ENCODE results near the gene TXNDC5.

TXNDC5 gene

DNA sequence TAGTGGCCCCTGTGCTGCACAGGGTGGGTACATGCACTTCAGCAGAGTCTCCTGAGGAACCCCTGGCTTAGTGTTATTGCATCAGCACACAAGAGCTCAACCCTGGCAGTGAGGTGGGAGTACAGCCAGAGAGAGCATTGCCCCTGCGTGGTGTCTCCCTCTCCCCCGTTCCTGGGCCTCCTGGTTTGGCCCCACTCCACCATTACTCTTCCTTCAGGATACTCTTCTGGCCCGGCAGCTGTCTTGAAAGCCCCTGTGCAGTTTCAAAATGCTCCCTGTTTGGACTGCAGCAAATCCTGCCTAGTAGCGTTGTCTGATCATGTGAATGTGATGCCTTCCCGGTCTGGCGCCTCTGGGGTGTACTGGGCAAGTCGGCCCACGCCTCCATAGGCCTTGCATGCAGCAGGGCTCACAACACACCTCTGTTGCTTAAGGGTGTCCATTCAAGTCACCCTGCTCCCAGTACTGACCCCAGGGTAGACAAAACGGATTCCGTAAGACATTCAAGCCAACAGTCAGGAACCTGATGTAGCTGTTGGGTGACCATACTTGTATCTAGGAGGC is 32.1 kb downstream of the TXNDC5 start:
- DNase-seq (ENCODE audit: insufficient read length, low spot score) (no peak), FAIRE-seq (no peak)

DNA sequence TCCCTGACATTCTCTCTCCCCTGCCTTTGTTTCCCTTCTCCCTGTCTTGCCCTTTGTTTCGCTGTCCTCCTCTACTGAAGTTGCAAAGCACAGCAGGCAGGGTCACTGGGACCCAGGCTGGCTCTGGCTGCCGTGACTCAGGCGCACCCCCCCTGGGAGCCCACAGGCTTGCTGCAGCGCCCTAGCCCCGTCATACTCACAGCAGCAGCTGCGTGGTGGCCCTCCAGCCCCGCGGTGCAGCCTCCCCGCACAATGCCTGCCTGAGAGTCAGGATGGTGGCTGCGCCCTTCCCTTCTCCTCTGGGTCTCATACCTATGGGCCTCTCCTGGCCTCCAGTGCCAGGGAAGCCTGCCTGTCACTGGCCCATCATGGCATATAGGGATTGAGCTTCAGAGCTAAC is 41.7 kb downstream of the TXNDC5 start:
- DNase-seq (ENCODE audit: insufficient read length, low spot score) (no peak), FAIRE-seq (no peak)

DNA sequence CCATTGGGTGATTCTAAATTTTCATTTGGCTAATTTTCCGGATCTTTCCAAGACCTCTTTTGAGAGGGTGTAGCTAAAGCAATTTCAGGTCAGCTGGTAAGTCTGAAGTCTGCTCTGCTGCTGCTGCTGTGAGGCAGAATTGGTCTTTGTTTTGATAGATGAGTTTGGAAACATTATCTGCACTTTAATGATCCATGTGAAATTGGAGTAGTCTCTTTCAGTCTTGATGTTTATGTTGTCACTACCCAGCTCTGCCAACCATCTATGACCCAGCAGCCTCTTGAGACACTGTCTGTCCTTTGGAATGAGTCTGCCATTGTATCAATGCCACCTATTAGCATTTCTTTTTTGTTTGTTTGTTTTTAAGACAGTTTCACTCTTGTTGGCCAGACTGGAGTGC is 44.1 kb downstream of the TXNDC5 start:
- DNase-seq (ENCODE audit: insufficient read length, low spot score) (no peak), FAIRE-seq (no peak)

DNA sequence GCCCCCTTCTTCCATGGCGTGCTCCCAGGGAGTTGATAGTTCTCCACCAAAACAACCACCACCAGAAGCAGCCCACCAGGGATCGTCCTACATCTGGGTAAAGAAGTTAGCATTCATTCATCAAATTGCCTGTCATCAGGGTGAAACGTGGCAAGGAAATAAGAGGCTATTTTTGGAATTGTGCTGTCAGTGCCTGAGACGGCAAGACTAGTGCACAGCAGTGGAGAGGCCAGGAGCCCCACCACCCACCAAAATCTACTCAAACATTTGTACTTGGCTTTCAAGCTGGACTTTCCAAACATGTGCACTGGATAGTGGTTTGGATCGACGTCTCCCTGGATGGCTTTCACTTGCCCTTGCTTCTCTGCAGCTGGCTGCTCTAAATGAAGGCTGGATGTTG is 44.8 kb downstream of the TXNDC5 start:
- DNase-seq (ENCODE audit: insufficient read length, low spot score) (no peak), FAIRE-seq (no peak)

DNA sequence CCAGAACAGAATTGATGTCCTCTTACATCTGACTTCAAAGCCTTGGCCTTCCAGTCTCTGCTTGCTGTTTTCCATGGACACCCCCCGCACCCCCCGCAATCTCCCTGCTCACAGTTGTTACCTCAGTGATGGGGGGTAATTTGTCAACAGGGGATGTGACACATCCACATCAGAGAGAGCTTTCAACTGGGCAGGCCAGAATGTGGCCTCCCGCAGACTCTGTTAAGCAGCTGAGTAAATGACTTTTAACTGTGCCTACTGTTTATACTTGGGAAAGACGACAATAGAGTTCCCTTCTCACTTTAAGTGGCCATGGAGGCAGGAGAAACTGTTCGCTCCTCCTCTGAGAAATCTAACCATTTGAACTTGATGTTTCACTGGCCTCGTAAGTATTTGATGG is 51.0 kb downstream of the TXNDC5 start:
- DNase-seq (ENCODE audit: insufficient read length, low spot score) (no peak), FAIRE-seq (no peak)

DNA sequence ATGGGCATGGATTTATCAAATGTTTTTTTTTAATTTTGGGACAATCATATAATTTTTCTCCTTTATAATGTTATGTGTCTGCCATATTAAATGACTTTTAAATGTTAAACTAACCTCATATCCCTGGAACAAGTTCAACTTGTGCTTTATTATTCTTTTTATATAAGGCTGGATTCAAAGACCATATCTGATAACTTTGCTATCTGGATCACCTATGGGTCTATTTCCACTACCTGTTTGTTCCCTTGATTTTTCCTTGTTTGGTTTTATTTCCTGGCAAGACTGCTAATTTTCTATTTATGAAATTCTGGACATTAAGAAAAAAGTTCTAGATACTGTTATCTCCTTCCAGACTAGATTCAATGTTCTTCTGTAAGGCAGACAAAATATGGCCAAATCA is 58.8 kb downstream of the TXNDC5 start:
- FAIRE-seq (no peak), DNase-seq (ENCODE audit: insufficient read length, low spot score) (no peak)

DNA sequence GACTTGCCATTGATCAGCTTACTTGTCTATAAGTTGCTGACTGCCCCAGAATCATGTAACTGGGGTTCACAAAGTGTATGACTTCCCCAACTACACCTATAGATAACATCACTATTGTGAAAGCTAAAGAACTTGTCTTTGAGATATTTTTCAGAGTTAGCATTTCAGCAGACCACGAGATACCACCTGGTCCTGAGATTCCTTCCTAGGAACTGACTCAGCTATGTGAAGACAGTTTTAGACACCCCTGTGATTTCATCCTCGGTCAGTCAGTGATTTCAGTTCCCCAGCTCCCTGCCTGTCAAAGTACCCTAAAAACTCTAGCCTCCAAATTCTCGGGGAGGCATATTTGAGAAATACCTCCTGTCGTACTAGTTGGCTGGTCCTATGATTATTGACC is 62.4 kb downstream of the TXNDC5 start:
- DNase-seq (ENCODE audit: insufficient read length, low spot score) (no peak), FAIRE-seq (no peak)

DNA sequence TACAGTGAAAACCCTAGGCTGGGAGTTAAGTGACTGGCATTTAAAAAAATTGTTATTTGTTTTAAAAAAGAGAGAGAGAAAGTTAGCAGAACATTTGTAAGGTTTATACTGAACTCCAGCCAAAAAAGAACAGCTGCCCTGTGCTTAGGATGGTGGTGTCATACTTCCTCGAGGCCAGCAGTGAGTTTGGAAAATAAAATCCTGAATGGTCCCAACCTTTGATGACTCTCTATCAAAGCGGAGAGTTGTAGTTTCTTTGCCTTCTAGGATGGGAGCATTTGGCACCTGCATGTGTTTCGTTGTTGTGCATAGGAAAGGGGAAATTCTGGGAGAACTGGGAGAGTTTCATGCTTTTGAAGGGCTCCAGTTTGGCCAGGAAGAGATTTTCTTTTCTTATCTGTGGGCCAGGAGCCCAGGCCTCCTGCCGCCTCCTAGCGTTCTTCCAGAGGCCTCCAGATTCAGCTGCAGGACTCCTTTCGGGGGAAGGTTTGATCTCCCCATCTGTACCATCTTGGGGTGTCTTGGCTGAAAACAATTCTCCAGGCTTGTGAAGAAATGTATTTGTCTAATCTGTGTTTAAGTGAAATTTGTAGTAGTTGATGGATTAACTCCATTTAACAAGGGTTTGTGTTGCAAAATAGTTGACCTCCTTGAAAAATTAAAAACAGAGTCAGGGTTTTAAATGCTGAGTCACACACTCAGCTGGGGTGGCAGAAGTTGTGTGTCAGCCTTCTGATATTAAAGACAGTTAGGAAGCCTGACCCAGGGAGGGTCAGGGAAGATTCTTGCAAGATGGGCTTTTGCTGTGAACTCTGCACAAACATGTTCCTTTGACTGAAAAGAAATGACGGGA is 63.4 kb downstream of the TXNDC5 start:
- FAIRE-seq = no peak
- DNase-seq (ENCODE audit: insufficient read length, low spot score) = no peak

DNA sequence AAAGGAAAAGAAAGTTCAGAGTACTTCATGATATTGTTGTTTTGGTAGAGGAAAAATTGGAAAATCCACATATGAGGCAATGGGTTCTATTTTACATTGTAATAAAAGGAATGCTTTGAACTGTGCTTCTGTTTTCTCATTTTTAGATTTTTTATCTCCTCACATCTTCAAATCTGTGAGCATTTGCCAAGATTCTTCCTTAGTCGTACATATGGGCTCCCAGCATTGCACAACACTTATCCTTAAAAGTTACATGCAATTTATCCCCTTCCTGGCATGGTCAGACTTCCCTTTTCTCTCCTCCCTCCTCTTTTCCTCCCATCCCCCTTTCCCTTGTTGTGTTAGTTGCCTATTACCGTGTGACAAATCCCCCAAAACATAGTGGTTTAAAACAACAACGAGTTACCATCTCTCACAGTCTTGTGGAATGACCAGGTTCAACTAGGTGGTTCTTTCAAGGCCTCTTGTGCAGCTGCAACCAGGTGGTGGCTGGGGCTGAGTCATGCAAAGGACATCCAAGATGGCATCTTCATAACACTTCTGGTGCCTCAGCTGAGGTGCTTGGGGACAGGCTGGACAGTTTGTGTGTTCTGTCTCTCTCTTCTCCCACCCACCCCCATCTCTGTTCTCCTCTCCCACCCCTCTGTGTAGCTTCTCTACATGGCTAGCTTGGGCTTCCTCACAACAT is 68.7 kb downstream of the TXNDC5 start:
- DNase-seq (ENCODE audit: insufficient read length, low spot score) (no peak), FAIRE-seq (no peak)

DNA sequence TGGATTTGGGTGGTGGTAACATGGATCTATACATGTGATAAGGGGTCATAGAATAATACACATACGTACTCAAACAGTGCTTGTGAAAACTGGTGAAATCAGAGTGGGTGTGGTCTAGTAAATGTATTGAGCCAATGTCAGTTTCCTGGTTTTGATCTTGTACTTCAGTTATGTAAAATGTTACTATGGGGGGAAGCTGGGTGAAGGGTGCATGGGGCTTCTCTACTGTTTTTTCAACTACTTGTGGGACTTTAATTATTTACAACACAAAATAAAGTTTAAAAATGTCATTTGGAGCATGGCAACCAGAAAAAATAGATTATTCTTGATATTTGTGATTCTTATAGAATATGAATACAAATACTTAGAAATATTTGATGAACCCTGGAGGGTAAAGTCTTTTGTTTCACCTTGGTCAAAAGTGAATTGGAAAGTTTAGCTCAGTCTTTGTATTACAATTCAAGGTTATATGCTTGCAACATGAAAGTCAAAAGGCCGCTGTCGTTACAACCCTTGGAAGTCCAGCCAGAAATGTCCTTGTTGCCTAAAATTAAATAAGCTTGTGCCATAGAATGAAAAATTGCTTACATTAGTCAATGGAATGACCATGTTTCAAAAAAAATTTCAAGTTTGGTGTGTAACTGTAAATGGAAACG is 74.1 kb downstream of the TXNDC5 start:
- FAIRE-seq (no peak), DNase-seq (ENCODE audit: insufficient read length, low spot score) (no peak)

DNA sequence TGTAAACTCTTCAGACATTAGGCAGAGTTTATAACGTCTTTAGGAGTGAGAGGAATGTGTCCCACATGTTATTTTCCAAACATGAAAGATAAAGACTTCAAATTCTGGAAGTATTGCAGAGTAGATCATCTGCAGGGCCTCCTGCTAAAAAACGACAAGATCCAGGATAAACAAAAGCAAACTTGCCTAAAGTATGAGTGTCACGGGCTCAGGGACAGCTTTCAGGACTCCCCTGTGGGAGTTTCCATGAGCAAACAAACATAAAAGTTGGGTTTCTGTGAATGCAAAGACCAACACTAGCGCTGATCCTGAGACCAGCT is 76.9 kb downstream of the TXNDC5 start:
- FAIRE-seq = no peak
- no peak for DNase-seq (ENCODE audit: insufficient read length, low spot score)

DNA sequence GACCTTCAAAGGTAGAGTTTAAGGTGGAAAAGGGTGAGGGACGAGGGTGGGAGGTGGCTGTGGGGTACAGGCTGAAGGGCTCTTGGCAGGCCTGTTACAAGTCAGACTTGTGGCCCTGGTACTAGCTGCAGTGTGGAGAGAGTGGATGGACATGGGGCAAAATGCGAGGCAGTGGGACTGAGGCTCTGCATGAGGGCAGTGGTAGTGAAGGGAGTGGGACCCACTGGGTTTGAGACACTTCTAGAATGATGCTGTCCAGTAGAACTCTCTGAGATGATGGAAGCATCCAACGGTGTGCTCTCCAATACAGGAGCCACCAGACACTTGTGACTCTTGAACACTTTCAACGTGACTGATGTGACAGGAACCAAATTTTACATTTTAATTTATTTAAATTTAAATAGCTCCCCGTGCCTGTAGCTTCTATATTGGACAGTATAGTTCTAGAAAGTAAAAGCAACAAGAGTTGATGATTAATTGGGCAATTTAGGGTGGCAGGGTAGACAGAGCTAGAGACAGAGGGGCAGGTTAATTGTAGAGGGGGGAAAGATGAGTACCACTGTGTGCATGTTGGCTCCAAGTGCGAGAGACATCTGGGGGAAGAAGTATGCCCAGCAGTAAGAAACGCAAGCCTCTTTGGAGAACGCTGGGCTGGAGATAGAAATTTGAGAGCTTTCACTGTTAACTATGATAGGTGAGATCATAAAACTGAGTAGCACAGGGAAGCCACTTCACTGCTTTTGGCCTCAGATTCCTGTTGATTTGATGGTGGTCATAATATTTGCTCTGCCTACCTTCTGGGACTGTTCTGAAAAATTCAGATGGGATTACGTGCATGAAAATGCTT is 77.5 kb downstream of the TXNDC5 start:
- FAIRE-seq = no peak
- no peak for DNase-seq (ENCODE audit: insufficient read length, low spot score)
